GM23338 (cell line): Measurements from ENCODE around the gene PEDS1. TPM values are rescaled to one million over a fixed set of nuclear protein-coding genes. Genes with fewer than 3 reads are reported as not detected.

Experiments
- ATAC-seq: fragments of 200-7000 bp; cut with Tn5 transposase; 3 replicates; pipeline ENCODE4 v1.9.1; 2020
- DNase-seq: peaks from one replicate; pipeline ENCODE4 v3.0.0-alpha.2; 2015; ENCODE audit warnings: low spot score
- H2AFZ ChIP-seq: fragments of 200-600 bp; sonication (generic); 2 replicates; pipeline ENCODE4 v1.8.0; 2016; ENCODE audit warnings: antibody characterized with exemption, mild to moderate bottlenecking, moderate library complexity
- H3F3A ChIP-seq: fragments of 200-600 bp; sonication (generic); replicated peaks from 2 replicates; pipeline ENCODE4 v1.8.0; 2017; ENCODE audit warnings: antibody characterized with exemption, mixed run types, low read depth
- H3K27ac ChIP-seq: fragments of 200-600 bp; sonication (generic); 2 replicates; pipeline ENCODE4 v1.6.1; 2016; ENCODE audit warnings: low read depth
- H3K27me3 ChIP-seq: fragments of 200-600 bp; sonication (generic); 2 replicates; pipeline ENCODE4 v1.8.0; 2016; ENCODE audit warnings: mild to moderate bottlenecking, mixed run types, moderate library complexity; ENCODE audit not compliant: insufficient read depth
- H3K36me3 ChIP-seq: fragments of 200-600 bp; sonication (generic); 2 replicates; pipeline ENCODE4 v1.8.0; 2016; ENCODE audit warnings: mild to moderate bottlenecking; ENCODE audit not compliant: insufficient read depth
- H3K4me1 ChIP-seq: fragments of 200-600 bp; sonication (generic); 2 replicates; pipeline ENCODE4 v1.8.0; 2016; ENCODE audit warnings: mild to moderate bottlenecking, moderate library complexity; ENCODE audit not compliant: insufficient read depth
- H3K4me2 ChIP-seq: fragments of 200-600 bp; sonication (generic); 2 replicates; pipeline ENCODE4 v1.7.1; 2017; ENCODE audit warnings: mixed run types
- H3K4me3 ChIP-seq: fragments of 200-600 bp; sonication (generic); 2 replicates; pipeline ENCODE4 v1.6.1; 2016; ENCODE audit warnings: mixed run types
- H3K79me2 ChIP-seq: fragments of 200-600 bp; sonication (generic); replicated peaks from 2 replicates; pipeline ENCODE4 v1.8.0; 2017; ENCODE audit warnings: mild to moderate bottlenecking; ENCODE audit not compliant: insufficient read depth
- H3K9me2 ChIP-seq: fragments of 200-600 bp; sonication (generic); 2 replicates; pipeline ENCODE4 v1.8.0; 2017; ENCODE audit not compliant: insufficient read depth
- H4K20me1 ChIP-seq: fragments of 200-600 bp; sonication (generic); replicated peaks from 2 replicates; pipeline ENCODE4 v1.8.0; 2017; ENCODE audit warnings: mild to moderate bottlenecking; ENCODE audit not compliant: insufficient read depth
- H3K27ac Mint-ChIP-seq: 2 replicates; pipeline ENCODE4 v1.8.0; 2020; ENCODE audit warnings: inconsistent platforms, mild to moderate bottlenecking, moderate library complexity, mixed read lengths
- H3K27me3 Mint-ChIP-seq: 3 replicates; pipeline ENCODE4 v1.8.0; 2022; ENCODE audit warnings: low read depth, mild to moderate bottlenecking, moderate library complexity, mixed read lengths, inconsistent platforms; ENCODE audit not compliant: insufficient read depth, poor library complexity
- H3K36me3 Mint-ChIP-seq: 3 replicates; pipeline ENCODE4 v1.8.0; 2021; ENCODE audit warnings: low read depth, mild to moderate bottlenecking, inconsistent platforms, moderate library complexity, mixed read lengths
- H3K4me1 Mint-ChIP-seq: 3 replicates; pipeline ENCODE4 v1.8.0; 2020; ENCODE audit warnings: mild to moderate bottlenecking, inconsistent platforms, mixed read lengths
- H3K4me3 Mint-ChIP-seq: 3 replicates; pipeline ENCODE4 v1.8.0; 2021; ENCODE audit warnings: moderate library complexity, mild to moderate bottlenecking, inconsistent platforms, mixed read lengths
- H3K9me3 Mint-ChIP-seq: 3 replicates; pipeline ENCODE4 v1.8.0; 2020; ENCODE audit warnings: moderate library complexity, mild to moderate bottlenecking, inconsistent platforms, mixed read lengths
- CREB1 ChIP-seq: fragments of 250-450 bp; sonication (Bioruptor Pico); IDR thresholded peaks from 2 replicates; pipeline ENCODE4 v1.5.0; 2020; ENCODE audit warnings: low read depth, mild to moderate bottlenecking, moderate library complexity
- CTCF ChIP-seq, 2 experiments: fragments of 200-600 bp in 1 of 2; sonication (generic) in 1 of 2; conservative IDR thresholded peaks; 2 replicates each; pipeline versions ENCODE4 v1.5.1 to v1.6.1; 2016 to 2017; ENCODE audit warnings: antibody characterized with exemption in 2 of 2, low read depth in 2 of 2, mild to moderate bottlenecking in 2 of 2, moderate library complexity in 1 of 2
- ETS1 ChIP-seq: IDR thresholded peaks from 2 replicates; pipeline ENCODE4 v1.6.1; 2016; ENCODE audit warnings: antibody characterized with exemption
- JUNB ChIP-seq: IDR thresholded peaks from one replicate; pipeline ENCODE4 v1.6.1; 2016; ENCODE audit warnings: antibody characterized with exemption; ENCODE audit not compliant: unreplicated experiment
- NANOG ChIP-seq: IDR thresholded peaks from 2 replicates; pipeline ENCODE4 v1.6.1; 2016; ENCODE audit warnings: antibody characterized with exemption, borderline replicate concordance
- POLR2AphosphoS5 ChIP-seq: IDR thresholded peaks from 2 replicates; pipeline ENCODE4 v1.6.1; 2016; ENCODE audit warnings: antibody characterized with exemption, low read depth
- STAT1 ChIP-seq: IDR thresholded peaks from one replicate; pipeline ENCODE4 v1.6.1; 2016; ENCODE audit warnings: antibody characterized with exemption; ENCODE audit not compliant: unreplicated experiment
- ZNF114 ChIP-seq: fragments of 250-450 bp; sonication (Bioruptor Pico); IDR thresholded peaks from 2 replicates; pipeline ENCODE4 v1.5.0; 2020; ENCODE audit warnings: mild to moderate bottlenecking, moderate library complexity
- ZNF462 ChIP-seq: fragments of 250-450 bp; sonication (Bioruptor Pico); IDR thresholded peaks from 2 replicates; pipeline ENCODE4 v1.5.0; 2020; ENCODE audit warnings: mild to moderate bottlenecking, moderate library complexity
- polyA plus RNA-seq: library from polyadenylated mRNA; unstranded; fragments of >200 nt; fragmentation: Nextera tagmentation; extraction: Ambion mirVana; gene quantifications from 2 replicates; pipeline ENCODE4 v1.2.1, GENCODE V29; 2016
- total RNA-seq: library from RNA; depleted of rRNA; stranded (reverse); fragments of >200 nt; shearing (Covaris generic); gene quantifications from 2 replicates; pipeline ENCODE4 v1.2.3, GENCODE V29; 2014

The PEDS1 gene
- total and polyA plus RNA-seq, 2 experiments from 2014 or later, result 34.5 to 43.6 TPM

GRCh38 chr20:50170549-50171220, 17.2 kb upstream of the PEDS1 start:
- DNase-seq, result no peak
- no peak overlapping the region for H3K4me3 ChIP-seq
- H3K27ac ChIP-seq, result no peak overlapping the region
- peaks cover 21% of the 10 kb centered on the region for H3F3A ChIP-seq
- no peaks in the 10 kb centered on the region; the same call in 1 of the 2 replicates for H3K36me3 ChIP-seq
- H3K9me2 ChIP-seq, result no peaks in the 10 kb centered on the region
- no peak for ATAC-seq
- no peaks in the 10 kb centered on the region for H4K20me1 ChIP-seq
- Mint-ChIP-seq H3K36me3 (no peaks in the 10 kb centered on the region), H3K27ac (no peak overlapping the region), H3K4me1 (peaks cover 25% of the 10 kb centered on the region), H3K4me3 (no peak overlapping the region), H3K9me3 (peaks cover 4% of the 10 kb centered on the region; the same call in 2 of the 3 replicates), H3K27me3 (peaks cover 15% of the 10 kb centered on the region)
- TF ChIP-seq CTCF (conservative IDR thresholded peaks at IDR 0.05; ENCODE audit: low read depth in 2 of 2) (no peak), POLR2AphosphoS5 (no peak)
- H3K27me3 ChIP-seq, result no peaks in the 10 kb centered on the region
- no peak overlapping the region for H2AFZ ChIP-seq
- H3K4me2 ChIP-seq, result no peak overlapping the region
- H3K79me2 ChIP-seq, result no peaks in the 10 kb centered on the region
- H3K4me1 ChIP-seq, result peaks cover 21% of the 10 kb centered on the region

GRCh38 chr20:50169329-50169823, 15.9 kb upstream of the PEDS1 start:
- Mint-ChIP-seq H3K27me3 (peaks cover 13% of the 10 kb centered on the region), H3K36me3 (no peaks in the 10 kb centered on the region), H3K4me1 (peaks cover 29% of the 10 kb centered on the region), H3K4me3 (no peak overlapping the region), H3K27ac (no peak overlapping the region), H3K9me3 (peaks cover 4% of the 10 kb centered on the region; the same call in 2 of the 3 replicates)
- Histone ChIP-seq H2AFZ (no peak overlapping the region), H3K4me2 (no peak overlapping the region), H3K36me3 (no peaks in the 10 kb centered on the region; the same call in 1 of the 2 replicates), H3F3A (peaks cover 21% of the 10 kb centered on the region), H4K20me1 (no peaks in the 10 kb centered on the region), H3K27me3 (no peaks in the 10 kb centered on the region), H3K4me3 (no peak overlapping the region), H3K79me2 (no peaks in the 10 kb centered on the region), H3K27ac (no peak overlapping the region), H3K9me2 (no peaks in the 10 kb centered on the region), H3K4me1 (peaks cover 29% of the 10 kb centered on the region)
- DNase-seq (peak; percentile 88), ATAC-seq (peak; percentile 6)
- TF ChIP-seq CREB1 (CRISPR knock-in tag), result peak; percentile 6; the same call in 1 of the 2 replicates
- TF ChIP-seq ZNF462 (CRISPR knock-in tag), result no peak
- no peak for TF ChIP-seq JUNB
- no peak for TF ChIP-seq ZNF114 (CRISPR knock-in tag)
- peak; percentile 91 to 99 for TF ChIP-seq CTCF (conservative IDR thresholded peaks at IDR 0.05; ENCODE audit: low read depth in 2 of 2)
- TF ChIP-seq ETS1, result no peak
- TF ChIP-seq STAT1, result no peak
- no peak for TF ChIP-seq POLR2AphosphoS5
- TF ChIP-seq NANOG, result no peak
